Bronchial epithelial cell (primary cell): ENCODE data around the gene MAP4K4. TPM values are rescaled to one million over a fixed set of nuclear protein-coding genes. Genes with fewer than 3 reads are reported as not detected.

ENCODE experiments used
- DNase-seq: peaks from one replicate; pipeline ENCODE4 v3.0.0-alpha.2; 2010; ENCODE audit warnings: low read depth
- FAIRE-seq: peaks from 2 replicates; lab custom pipeline; 2011; peaks lifted over from hg19 to GRCh38; lab: Jason Lieb, UNC
- H3K27me3 ChIP-seq: 2 replicates; pipeline ENCODE4 v1.5.1; 2011; ENCODE audit warnings: low read length; ENCODE audit not compliant: control insufficient read depth, insufficient read depth
- H3K36me3 ChIP-seq: 2 replicates; pipeline ENCODE4 v1.5.1; 2011; ENCODE audit warnings: low read length; ENCODE audit not compliant: control insufficient read depth, insufficient read depth
- H3K4me3 ChIP-seq: 2 replicates; pipeline ENCODE4 v1.5.1; 2011; ENCODE audit warnings: mild to moderate bottlenecking, low read depth, low read length, control low read depth
- total RNA-seq: library from RNA; depleted of rRNA; stranded (reverse); fragments of >200 nt; gene quantifications from 2 replicates; pipeline ENCODE4 v1.2.1, GENCODE V29; 2014
- TF ChIP-seq, protein P1 (sequence below): IDR thresholded peaks from 2 replicates; pipeline ENCODE4 v1.5.1; 2011; ENCODE audit warnings: mild to moderate bottlenecking, moderate library complexity, low read length, control low read depth, inconsistent platforms; ENCODE audit not compliant: insufficient read depth, severe bottlenecking

Gene MAP4K4
- total RNA-seq, 1 donor from 2014 or later = 81.1 TPM

DNA sequence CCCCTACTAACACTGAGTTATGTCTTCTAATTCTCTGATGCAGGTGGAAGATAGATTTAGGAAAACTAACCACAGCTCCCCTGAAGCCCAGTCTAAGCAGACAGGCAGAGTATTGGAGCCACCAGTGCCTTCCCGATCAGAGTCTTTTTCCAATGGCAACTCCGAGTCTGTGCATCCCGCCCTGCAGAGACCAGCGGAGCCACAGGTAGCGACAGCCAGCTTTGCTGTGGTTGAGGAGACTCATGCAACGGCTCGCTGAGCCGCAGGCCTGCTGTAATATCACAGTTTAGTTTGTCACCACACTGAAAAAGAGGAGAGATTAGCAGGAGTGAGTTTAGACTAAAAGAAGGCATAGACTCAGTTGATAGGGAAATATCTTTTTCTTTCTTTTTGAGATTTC lies 163.3 kb downstream of the MAP4K4 start:
- TF ChIP-seq, protein P1, sequence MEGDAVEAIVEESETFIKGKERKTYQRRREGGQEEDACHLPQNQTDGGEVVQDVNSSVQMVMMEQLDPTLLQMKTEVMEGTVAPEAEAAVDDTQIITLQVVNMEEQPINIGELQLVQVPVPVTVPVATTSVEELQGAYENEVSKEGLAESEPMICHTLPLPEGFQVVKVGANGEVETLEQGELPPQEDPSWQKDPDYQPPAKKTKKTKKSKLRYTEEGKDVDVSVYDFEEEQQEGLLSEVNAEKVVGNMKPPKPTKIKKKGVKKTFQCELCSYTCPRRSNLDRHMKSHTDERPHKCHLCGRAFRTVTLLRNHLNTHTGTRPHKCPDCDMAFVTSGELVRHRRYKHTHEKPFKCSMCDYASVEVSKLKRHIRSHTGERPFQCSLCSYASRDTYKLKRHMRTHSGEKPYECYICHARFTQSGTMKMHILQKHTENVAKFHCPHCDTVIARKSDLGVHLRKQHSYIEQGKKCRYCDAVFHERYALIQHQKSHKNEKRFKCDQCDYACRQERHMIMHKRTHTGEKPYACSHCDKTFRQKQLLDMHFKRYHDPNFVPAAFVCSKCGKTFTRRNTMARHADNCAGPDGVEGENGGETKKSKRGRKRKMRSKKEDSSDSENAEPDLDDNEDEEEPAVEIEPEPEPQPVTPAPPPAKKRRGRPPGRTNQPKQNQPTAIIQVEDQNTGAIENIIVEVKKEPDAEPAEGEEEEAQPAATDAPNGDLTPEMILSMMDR = no peak
- no peak overlapping the region for H3K4me3 ChIP-seq
- peaks cover 16% of the 10 kb centered on the region for H3K36me3 ChIP-seq
- FAIRE-seq (no peak), DNase-seq (no peak)
- H3K27me3 ChIP-seq = no peaks in the 10 kb centered on the region

DNA sequence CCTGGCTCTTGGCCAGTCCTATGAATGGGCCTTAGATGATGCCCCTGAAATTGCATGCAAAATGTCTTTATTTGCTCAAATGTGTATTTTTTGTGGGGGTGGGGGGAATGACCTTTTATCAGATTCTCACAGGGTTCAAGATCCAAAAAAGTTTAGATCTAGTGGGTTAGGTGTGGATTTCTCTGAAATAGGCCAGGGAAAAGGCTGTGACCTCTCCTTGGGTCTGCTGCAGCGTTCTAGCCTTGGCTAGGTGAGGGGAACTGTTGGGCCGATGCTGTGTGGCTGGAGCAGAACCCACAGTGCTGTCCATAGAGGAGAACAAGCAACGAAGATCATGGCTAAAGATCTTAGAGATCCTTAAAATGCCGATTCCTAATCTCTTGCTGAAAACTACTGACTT lies 163.9 kb downstream of the MAP4K4 start:
- DNase-seq (no peak), FAIRE-seq (no peak)
- Histone ChIP-seq H3K4me3 (no peak overlapping the region), H3K27me3 (no peaks in the 10 kb centered on the region), H3K36me3 (peaks cover 17% of the 10 kb centered on the region)
- TF ChIP-seq, protein P1 = no peak

DNA sequence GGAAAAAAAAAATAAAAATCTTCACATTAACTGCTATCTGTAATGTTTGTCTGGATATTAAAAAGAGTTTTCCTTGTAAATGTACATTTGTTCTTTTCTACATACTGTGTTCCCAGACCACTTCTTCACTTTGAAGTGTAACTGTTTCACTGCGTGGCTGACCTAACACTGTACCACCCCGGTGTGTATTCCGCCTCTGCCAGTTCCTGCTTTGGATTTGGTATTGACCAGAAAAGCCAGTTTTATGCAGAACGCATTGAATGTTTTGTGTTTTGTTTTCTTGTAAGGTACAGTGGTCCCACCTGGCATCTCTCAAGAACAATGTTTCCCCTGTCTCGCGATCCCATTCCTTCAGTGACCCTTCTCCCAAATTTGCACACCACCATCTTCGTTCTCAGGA lies 166.0 kb downstream of the MAP4K4 start:
- TF ChIP-seq, protein P1 = no peak
- H3K4me3 ChIP-seq = no peak overlapping the region

DNA sequence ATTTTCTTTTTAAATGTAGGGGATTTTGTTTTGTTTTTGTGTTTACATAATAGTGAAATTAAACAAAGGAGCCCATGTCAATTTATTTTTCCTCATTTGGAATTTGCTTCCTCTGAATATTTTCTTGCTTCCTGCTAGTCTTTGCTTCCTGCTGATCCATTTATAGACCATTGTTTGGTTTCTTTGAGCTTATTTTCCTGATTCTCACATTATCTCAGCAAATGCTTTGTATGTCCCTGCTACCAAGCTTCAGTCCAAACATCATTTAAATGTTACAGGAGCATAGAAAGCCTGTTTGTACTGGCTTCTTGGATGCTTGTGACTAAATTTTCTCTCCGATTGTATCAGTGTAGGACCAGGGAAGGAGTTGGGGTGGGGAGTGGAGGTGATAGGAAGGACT lies 166.9 kb downstream of the MAP4K4 start:
- no peak overlapping the region for H3K4me3 ChIP-seq
- no peaks in the 10 kb centered on the region for H3K27me3 ChIP-seq
- no peak for DNase-seq
- peaks cover 23% of the 10 kb centered on the region for H3K36me3 ChIP-seq
- TF ChIP-seq, protein P1 = no peak
- FAIRE-seq = no peak

More for the DNA sequence above, 166.0 kb downstream of the MAP4K4 start:
- FAIRE-seq (no peak), DNase-seq (no peak)
- Histone ChIP-seq H3K36me3 (peaks cover 21% of the 10 kb centered on the region), H3K27me3 (no peaks in the 10 kb centered on the region)

DNA sequence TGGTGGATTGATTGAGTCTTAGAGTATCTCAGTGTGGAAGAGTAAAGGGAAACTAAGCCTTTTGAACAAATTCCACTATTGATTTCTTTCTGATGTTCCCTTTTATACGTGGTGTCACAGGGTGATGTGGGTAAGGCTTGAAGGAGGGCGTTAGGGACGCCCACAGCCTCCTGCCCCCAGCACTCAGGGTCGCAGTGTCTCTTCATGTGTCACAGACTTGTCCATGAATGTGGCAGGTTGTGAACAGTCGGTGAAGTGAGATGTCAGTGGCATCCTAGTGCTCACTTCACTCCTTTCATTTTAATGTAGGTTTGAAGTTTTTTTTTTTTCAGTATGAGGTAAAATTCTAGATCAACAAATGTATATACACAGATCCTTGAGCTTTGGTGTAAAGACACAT lies 171.0 kb downstream of the MAP4K4 start:
- no peak for FAIRE-seq
- Histone ChIP-seq H3K4me3 (no peak overlapping the region), H3K27me3 (no peaks in the 10 kb centered on the region), H3K36me3 (peaks cover 33% of the 10 kb centered on the region)
- TF ChIP-seq, protein P1 = no peak
- no peak for DNase-seq

DNA sequence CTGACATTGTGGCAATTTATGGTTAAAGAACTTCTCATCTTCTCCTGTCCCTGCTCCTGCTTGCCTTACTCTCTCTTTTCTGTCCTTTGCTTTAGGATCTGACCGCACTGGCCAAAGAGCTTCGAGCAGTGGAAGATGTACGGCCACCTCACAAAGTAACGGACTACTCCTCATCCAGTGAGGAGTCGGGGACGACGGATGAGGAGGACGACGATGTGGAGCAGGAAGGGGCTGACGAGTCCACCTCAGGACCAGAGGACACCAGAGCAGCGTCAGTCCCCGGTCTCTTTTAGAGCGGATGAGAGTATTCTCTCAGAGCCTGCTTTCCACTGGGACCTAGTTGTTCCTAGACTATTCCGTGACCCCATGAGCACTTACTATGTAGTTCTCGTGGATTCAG lies 172.0 kb downstream of the MAP4K4 start:
- Histone ChIP-seq H3K4me3 (no peak overlapping the region), H3K36me3 (peaks cover 37% of the 10 kb centered on the region), H3K27me3 (no peaks in the 10 kb centered on the region)
- FAIRE-seq (no peak), DNase-seq (no peak)
- TF ChIP-seq, protein P1 = no peak
